Measurements from ENCODE around the gene ANXA9. TPM values are rescaled to one million over a fixed set of nuclear protein-coding genes. Genes with fewer than 3 reads are reported as not detected.
A peak's percentile ranks its signal among the peaks of the same experiment; 100 is the strongest.

Gene ANXA9
- total RNA-seq, 1 donor from 2014 or later = not detected

DNA sequence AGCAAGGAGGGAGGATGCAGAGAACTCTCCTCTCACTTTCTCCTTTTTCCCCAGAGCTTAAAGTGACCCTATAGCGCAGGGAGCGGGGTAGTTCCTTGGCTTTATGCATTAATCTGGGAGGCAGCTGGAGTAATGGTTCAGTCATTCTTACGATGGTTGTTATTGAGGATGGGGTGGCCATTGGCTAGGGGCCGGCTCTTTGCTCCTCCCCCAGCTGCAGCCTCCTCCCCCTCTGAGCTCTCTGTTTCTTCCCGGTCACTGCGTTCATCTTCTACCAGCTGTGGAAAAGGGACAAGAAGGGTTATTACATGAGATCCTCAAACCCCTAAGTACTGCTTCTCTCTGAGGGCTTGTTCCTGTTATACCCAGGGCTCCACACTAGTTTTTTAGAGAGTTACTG lies 16.1 kb upstream of the ANXA9 start:
- Mint-ChIP-seq H3K27ac (ENCODE audit: unreplicated experiment) (no peak overlapping the region), H3K4me3 (ENCODE audit: unreplicated experiment) (no peak overlapping the region), H3K27me3 (ENCODE audit: unreplicated experiment) (peaks cover 2% of the 10 kb centered on the region), H3K9me3 (ENCODE audit: unreplicated experiment) (peaks cover 2% of the 10 kb centered on the region), H3K4me1 (ENCODE audit: low read depth, unreplicated experiment) (peaks cover 8% of the 10 kb centered on the region), H3K36me3 (ENCODE audit: unreplicated experiment) (peaks cover 15% of the 10 kb centered on the region)
- no peak for TF ChIP-seq CTCF (IDR thresholded peaks at IDR 0.05; ENCODE audit: partially characterized antibody, unreplicated experiment)
- no peak for DNase-seq

DNA sequence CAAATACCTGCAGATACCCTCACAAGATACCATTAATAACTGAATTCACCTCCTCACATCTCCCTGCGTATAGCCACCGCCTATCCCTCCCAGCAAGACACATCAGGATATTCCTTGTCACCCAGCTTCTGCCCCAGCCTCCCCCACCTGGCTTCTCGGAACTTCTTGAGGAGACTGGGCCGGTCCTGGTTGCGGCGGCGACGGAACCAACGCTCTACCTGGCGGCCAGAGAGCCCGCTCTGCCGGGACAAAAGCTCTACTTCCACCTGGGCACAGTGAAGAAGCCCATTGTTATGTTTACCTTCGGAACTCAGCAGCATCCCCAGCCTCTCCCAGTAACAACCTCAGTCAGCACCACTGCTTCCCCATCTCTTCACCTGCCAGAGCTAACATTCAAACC lies 14.2 kb upstream of the ANXA9 start:
- DNase-seq = no peak
- Mint-ChIP-seq H3K4me1 (ENCODE audit: low read depth, unreplicated experiment) (peaks cover 25% of the 10 kb centered on the region), H3K36me3 (ENCODE audit: unreplicated experiment) (peaks cover 15% of the 10 kb centered on the region)

DNA sequence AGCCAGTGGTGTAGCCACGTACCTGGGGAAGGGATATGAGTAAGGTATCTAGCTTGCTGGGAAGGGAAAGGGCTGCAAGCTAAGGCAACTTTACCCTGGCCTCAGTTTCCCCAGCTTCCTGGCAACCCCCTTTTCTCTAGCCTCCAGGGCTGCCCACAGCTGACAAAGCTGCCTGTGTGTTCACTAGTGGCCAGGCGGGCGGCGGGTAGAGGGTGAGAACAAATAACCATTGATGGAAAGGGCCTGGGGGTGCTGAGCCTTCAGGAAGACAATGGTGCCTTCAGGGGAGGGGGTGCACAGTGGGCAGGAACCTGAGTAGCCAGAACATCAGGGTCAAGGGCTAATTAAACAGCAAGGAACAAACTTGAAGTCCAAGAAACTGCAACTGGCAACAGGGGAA lies 13.6 kb upstream of the ANXA9 start:
- TF ChIP-seq CTCF (IDR thresholded peaks at IDR 0.05; ENCODE audit: partially characterized antibody, unreplicated experiment) = no peak
- DNase-seq = no peak
- no peaks in the 10 kb centered on the region for H3K27me3 Mint-ChIP-seq (ENCODE audit: unreplicated experiment)
- peaks cover 15% of the 10 kb centered on the region for H3K36me3 Mint-ChIP-seq (ENCODE audit: unreplicated experiment)
- peaks cover 29% of the 10 kb centered on the region for H3K4me1 Mint-ChIP-seq (ENCODE audit: low read depth, unreplicated experiment)
- H3K9me3 Mint-ChIP-seq (ENCODE audit: unreplicated experiment) = peaks cover 5% of the 10 kb centered on the region
- peak overlapping the region; percentile 65 for H3K27ac Mint-ChIP-seq (ENCODE audit: unreplicated experiment)
- H3K4me3 Mint-ChIP-seq (ENCODE audit: unreplicated experiment) = no peak overlapping the region

More for the DNA sequence above, 14.2 kb upstream of the ANXA9 start:
- H3K9me3 Mint-ChIP-seq (ENCODE audit: unreplicated experiment) = peaks cover 3% of the 10 kb centered on the region
- no peak overlapping the region for H3K4me3 Mint-ChIP-seq (ENCODE audit: unreplicated experiment)
- peaks cover under 1% of the 10 kb centered on the region for H3K27me3 Mint-ChIP-seq (ENCODE audit: unreplicated experiment)
- TF ChIP-seq CTCF (IDR thresholded peaks at IDR 0.05; ENCODE audit: partially characterized antibody, unreplicated experiment) = no peak
- H3K27ac Mint-ChIP-seq (ENCODE audit: unreplicated experiment) = no peak overlapping the region

GRCh38 chr1:150969626-150970025 lies 12.5 kb upstream of the ANXA9 start:
- Mint-ChIP-seq H3K27ac (ENCODE audit: unreplicated experiment) (no peak overlapping the region), H3K4me1 (ENCODE audit: low read depth, unreplicated experiment) (peaks cover 29% of the 10 kb centered on the region), H3K36me3 (ENCODE audit: unreplicated experiment) (peaks cover 10% of the 10 kb centered on the region), H3K27me3 (ENCODE audit: unreplicated experiment) (no peaks in the 10 kb centered on the region), H3K9me3 (ENCODE audit: unreplicated experiment) (peaks cover 5% of the 10 kb centered on the region), H3K4me3 (ENCODE audit: unreplicated experiment) (no peak overlapping the region)
- no peak for DNase-seq
- no peak for TF ChIP-seq CTCF (IDR thresholded peaks at IDR 0.05; ENCODE audit: partially characterized antibody, unreplicated experiment)

DNA sequence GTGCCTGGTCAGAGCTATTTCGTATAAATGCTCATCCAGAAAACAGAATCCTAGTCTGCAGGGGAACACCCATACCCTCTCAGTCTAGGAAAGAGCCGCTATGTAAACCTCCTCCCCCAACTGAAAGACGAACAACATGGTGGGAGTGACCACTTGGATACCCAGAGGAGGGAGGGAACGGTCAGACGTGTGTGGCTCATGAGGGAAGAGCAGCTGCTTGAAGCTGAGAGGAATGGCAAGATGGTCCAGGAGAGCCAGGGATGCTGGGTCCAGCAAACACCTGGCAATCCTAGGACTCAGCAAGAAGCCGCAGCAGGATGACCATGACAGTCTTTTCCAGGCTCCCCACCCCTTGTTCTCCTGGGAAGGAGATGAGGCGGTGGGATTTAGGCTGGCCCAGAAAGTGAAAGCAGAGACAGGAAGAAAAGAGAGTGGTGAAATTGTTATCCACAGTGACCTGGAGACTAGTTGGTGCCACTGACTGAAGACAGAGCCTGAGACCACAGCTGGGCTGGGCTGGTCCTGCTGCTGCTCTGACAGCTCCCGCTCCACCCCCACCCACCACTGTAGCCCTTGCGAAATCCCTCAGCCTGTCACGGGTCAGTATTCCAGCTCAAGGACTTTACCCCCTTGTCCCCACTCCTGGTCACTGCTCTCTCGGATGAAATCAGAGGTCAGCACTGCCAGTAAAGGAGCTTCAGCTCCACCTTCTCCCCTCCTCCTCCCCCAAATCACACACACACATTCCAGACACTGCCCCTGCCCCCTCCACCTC lies 11.1 kb upstream of the ANXA9 start:
- H3K27ac Mint-ChIP-seq (ENCODE audit: unreplicated experiment) = peak overlapping the region; percentile 95

More for the DNA sequence above, 11.1 kb upstream of the ANXA9 start:
- Mint-ChIP-seq H3K27me3 (ENCODE audit: unreplicated experiment) (peaks cover 7% of the 10 kb centered on the region), H3K9me3 (ENCODE audit: unreplicated experiment) (peaks cover 5% of the 10 kb centered on the region), H3K4me3 (ENCODE audit: unreplicated experiment) (peak overlapping the region; percentile 78), H3K4me1 (ENCODE audit: low read depth, unreplicated experiment) (peaks cover 29% of the 10 kb centered on the region), H3K36me3 (ENCODE audit: unreplicated experiment) (peaks cover 8% of the 10 kb centered on the region)
- no peak for TF ChIP-seq CTCF (IDR thresholded peaks at IDR 0.05; ENCODE audit: partially characterized antibody, unreplicated experiment)
- DNase-seq = peak; percentile 46
